ENCODE measurements around the gene OR2T1.
"Not testable (repeated sequence)": the region's sequence is repeated elsewhere in the genome, so short reads cannot be mapped to it uniquely, and the experiment has no call there.

DNA sequence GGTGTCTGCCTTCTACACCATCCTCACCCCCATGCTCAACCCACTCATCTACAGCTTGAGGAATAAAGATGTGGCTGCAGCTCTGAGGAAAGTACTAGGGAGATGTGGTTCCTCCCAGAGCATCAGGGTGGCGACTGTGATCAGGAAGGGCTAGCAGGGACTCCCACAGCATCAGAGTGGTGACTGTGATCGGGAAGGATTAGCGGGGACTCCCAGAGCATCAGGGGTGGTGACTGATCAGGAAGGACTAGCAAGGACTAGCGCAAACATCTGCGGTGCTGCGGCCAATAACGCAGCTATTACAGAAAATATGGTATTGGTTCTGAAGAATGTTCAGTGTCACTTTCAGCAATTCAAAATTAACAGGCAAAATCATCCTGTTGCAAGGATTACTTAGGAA lies 50.8 kb downstream of the OR2T1 start:
- TF ChIP-seq POLR2A (IDR thresholded peaks at IDR 0.05; ENCODE audit: low read length); GATA1 (IDR thresholded peaks at IDR 0.05; ENCODE audit: low read depth, low read length): not testable (repeated sequence)
